Mucosa of stomach (tissue), 1 donor: ENCODE results near the gene ADPRM.

ENCODE experiments used
- H3K27me3 ChIP-seq: one replicate; pipeline ENCODE4 v1.7.0; 2013; ENCODE audit warnings: mild to moderate bottlenecking, low read length; ENCODE audit not compliant: control insufficient read depth, insufficient read depth
- H3K36me3 ChIP-seq: one replicate; pipeline ENCODE4 v1.7.0; 2013; ENCODE audit warnings: low read length; ENCODE audit not compliant: control insufficient read depth, insufficient read depth
- H3K4me1 ChIP-seq: one replicate; pipeline ENCODE4 v1.7.0; 2013; ENCODE audit warnings: mild to moderate bottlenecking, low read length; ENCODE audit not compliant: control insufficient read depth, insufficient read depth
- H3K4me3 ChIP-seq: one replicate; pipeline ENCODE4 v1.7.0; 2013; ENCODE audit warnings: low read length
- H3K9ac ChIP-seq: one replicate; pipeline ENCODE4 v1.7.0; 2013; ENCODE audit warnings: mild to moderate bottlenecking, low read length, moderate library complexity
- H3K9me3 ChIP-seq: one replicate; pipeline ENCODE4 v1.7.0; 2013; ENCODE audit warnings: mild to moderate bottlenecking, low read length, moderate library complexity; ENCODE audit not compliant: control insufficient read depth
- donor health status: Pancreatic carcinoma.

ADPRM gene

DNA sequence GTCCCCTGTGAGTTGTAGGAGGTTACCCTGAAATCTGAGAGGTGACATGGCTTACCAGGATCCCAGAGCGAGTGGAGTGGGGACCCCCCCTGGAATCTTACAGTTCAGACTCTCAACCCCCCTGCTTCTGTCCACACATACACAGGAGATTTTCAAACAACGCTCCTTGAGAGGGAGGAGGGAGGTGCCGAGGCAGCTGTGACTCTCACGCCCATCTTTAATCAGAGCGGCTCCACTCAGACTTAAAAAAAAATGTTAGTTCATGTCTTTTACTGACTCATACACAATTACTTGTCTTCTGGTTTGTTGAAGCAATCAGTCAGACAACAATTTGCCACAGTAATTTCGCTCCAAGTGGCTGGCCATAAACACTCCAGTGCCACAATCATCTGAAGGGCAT lies 47.8 kb downstream of the ADPRM start:
- Histone ChIP-seq H3K27me3 (no peaks in the 10 kb centered on the region), H3K36me3 (no peaks in the 10 kb centered on the region), H3K9me3 (no peaks in the 10 kb centered on the region), H3K4me1 (peaks cover 68% of the 10 kb centered on the region), H3K9ac (peak overlapping the region; percentile 30), H3K4me3 (no peak overlapping the region)

DNA sequence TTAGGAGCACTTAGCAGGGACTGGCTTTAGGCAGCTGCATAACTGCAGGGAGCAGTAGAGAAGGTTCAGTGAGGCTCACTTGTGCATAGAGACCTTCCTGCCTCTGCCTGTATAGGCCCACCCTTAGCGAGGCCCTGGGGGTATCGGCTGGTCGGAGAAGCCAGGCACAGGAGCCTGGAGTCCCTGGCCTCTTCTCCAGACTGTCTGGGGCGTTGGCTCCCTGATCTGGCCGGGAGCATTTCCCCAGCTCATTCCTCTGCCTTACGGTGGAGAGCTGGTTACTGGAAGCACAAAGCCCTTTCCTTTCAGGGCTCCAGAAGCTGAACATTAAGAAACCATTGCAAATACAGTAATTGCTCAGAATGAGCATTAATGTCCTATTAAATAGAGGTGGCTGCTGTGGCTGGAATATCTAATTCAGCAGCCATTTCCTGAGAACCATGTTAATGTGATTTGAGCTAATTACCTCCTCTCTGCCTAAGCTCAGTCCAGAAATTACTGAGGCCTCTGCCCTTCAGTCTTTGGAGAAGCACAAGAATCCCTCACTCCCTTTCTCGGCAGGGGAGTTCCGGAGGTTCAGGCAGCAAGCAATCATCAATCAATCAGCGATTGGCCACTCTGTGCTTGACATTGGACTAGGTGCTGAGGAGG lies 51.3 kb downstream of the ADPRM start:
- no peaks in the 10 kb centered on the region for H3K9me3 ChIP-seq
- H3K4me1 ChIP-seq: peaks cover 56% of the 10 kb centered on the region
- H3K9ac ChIP-seq: no peak overlapping the region
- no peak overlapping the region for H3K4me3 ChIP-seq
- H3K27me3 ChIP-seq: no peaks in the 10 kb centered on the region
- H3K36me3 ChIP-seq: no peaks in the 10 kb centered on the region

DNA sequence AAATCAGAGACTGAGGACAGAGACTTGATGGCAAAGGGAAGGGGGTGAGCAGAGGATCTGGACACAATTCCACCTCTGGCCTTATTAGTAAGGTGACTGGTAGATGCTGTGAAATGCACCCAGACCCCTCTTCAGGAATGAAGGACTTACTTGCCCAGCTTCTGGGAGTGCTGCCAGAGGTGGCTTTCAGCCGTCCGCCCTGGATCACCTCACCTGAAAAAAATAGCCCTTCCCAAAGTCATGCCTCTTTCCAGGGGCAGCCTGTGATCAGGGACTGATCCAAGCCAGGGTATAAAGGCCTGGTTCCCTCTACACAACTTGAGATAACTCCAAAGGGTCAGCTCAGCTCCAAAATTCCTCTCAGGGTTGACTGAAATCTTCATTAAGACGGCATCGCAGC lies 52.8 kb downstream of the ADPRM start:
- no peaks in the 10 kb centered on the region for H3K9me3 ChIP-seq
- no peak overlapping the region for H3K4me3 ChIP-seq
- no peak overlapping the region for H3K9ac ChIP-seq
- H3K4me1 ChIP-seq: peaks cover 58% of the 10 kb centered on the region
- no peaks in the 10 kb centered on the region for H3K27me3 ChIP-seq
- H3K36me3 ChIP-seq: no peaks in the 10 kb centered on the region

DNA sequence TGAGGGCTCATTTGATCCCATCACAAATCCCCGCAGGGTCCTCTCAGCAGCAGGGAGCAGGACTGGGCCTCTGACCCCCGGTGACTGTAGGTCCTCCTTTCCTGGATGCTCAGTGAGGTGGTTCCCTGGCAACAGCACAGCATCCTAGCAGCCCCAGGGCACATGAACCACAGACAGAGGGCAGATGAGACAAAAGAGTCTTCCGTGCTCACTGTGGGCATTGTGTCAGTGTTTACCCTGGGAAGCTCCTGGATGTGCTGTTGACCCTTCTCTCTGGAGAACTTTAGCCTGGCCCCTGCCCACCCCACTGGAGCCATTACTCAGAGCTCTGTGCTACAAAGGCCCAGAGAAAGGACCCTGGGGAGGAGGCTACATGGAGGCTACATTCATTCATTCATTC lies 54.2 kb downstream of the ADPRM start:
- H3K9ac ChIP-seq: no peak overlapping the region
- H3K9me3 ChIP-seq: no peaks in the 10 kb centered on the region
- no peaks in the 10 kb centered on the region for H3K36me3 ChIP-seq
- no peaks in the 10 kb centered on the region for H3K27me3 ChIP-seq
- peaks cover 64% of the 10 kb centered on the region for H3K4me1 ChIP-seq
- H3K4me3 ChIP-seq: no peak overlapping the region

DNA sequence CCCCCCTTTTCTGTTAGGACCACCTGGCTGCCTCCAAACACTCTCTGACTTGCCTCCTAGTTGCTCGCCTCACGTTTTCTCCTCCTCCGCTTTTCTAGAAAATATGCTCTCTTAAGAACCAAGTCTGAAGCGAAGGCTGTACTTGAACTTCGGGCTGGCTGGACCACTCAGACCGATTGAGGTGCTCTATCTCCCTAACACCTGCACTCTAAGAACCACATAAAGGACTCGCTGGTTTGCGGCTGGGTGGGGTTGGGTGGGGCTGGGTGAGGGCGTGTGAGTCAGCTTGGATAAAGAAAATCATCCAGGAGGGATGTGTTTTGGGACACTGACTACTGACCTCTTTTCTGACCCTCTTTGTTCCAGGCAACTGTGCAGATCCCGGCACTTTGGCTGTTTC lies 55.3 kb downstream of the ADPRM start:
- Histone ChIP-seq H3K4me3 (no peak overlapping the region), H3K36me3 (no peaks in the 10 kb centered on the region), H3K9ac (no peak overlapping the region), H3K4me1 (peaks cover 75% of the 10 kb centered on the region), H3K9me3 (no peaks in the 10 kb centered on the region), H3K27me3 (no peaks in the 10 kb centered on the region)

DNA sequence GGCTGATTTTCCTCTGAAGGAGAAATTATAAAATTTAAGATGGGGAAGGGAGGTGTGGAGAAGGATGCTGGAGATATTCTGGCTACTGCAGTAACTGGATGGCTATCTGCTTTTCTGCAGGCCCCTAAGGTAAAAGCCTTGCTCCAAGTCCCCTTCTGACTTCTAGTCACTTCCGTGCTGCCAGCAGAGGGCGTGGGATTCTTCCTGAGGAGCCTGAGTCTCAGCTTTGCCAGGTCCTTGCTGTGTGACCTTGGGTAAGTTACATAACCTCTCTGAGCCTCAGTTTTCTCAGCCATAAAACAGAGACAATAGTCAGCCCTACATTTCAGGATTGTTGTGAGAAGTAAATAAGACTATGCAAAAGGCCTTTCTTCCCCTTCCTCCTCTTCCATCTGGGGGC lies 56.7 kb downstream of the ADPRM start:
- no peaks in the 10 kb centered on the region for H3K9me3 ChIP-seq

DNA sequence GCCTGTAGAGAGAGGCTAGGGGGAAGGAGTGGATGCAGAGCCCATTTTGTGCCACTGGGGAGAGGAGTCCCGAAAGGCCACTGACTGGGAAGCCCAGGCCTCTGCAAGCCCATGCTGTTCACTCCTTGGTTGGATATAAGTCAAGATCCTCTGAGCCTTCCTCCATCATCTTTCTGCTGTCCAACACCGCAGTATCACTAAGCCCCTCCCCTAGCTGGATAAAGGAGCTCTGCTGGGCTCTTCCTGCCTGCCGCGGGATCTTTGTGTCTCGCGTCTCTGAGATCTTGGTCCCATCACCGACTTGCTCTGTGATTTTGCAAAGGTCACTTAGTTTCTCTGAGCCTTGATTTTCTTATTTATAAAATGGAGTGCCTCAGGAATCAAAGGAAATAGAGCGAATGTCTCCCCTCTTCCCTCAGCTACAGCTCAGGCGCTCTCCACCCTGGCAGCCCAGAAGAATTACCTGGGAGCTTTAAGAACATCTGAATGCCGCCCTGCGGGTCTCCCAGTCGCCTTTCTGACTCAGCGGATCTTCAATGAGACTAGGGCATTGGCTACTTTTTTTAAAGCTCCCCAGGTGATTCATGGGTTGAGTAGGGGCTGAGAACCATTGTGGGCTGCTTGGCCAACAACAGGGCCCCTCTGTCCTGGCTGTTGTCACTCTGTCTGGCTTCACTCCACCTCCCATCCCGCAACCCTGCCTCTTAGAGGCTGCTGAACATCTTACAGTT lies 57.6 kb downstream of the ADPRM start:
- Histone ChIP-seq H3K27me3 (no peaks in the 10 kb centered on the region), H3K4me1 (peaks cover 68% of the 10 kb centered on the region), H3K36me3 (no peaks in the 10 kb centered on the region), H3K9ac (peak overlapping the region; percentile 8), H3K9me3 (no peaks in the 10 kb centered on the region), H3K4me3 (no peak overlapping the region)

More for the DNA sequence above, 56.7 kb downstream of the ADPRM start:
- Histone ChIP-seq H3K27me3 (no peaks in the 10 kb centered on the region), H3K4me1 (peaks cover 77% of the 10 kb centered on the region), H3K4me3 (no peak overlapping the region), H3K9ac (no peak overlapping the region), H3K36me3 (no peaks in the 10 kb centered on the region)

DNA sequence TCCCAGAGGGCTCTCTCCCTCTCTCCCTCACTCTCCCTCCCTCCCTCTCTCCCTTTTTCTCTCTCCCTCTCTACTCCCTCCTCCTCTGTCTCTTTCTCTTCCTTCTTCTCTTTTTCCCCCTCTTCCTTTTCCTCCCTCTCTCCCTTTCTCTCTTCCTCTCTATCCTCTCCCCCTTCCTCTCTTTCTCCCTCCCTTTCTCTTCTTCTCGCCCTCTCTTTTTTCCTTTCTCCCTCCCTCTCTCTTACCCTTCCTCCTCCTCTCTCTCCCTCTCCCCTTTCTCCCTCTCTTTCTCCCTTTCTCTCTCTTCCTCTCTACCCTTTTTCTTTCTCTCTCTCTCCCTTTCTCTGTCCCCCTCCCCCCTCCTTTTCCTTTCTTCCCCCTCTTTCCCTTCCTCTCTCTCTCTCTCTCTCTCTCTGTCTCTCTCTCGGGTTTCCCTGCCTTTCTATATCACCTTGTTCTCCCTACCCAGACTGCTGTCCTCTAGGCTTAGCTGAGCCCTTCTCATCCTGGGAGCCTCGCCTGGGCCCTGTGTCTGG lies 58.3 kb downstream of the ADPRM start:
- Histone ChIP-seq H3K9ac (peak overlapping the region; percentile 8), H3K36me3 (no peaks in the 10 kb centered on the region), H3K4me3 (no peak overlapping the region), H3K27me3 (no peaks in the 10 kb centered on the region), H3K9me3 (no peaks in the 10 kb centered on the region), H3K4me1 (peaks cover 62% of the 10 kb centered on the region)

DNA sequence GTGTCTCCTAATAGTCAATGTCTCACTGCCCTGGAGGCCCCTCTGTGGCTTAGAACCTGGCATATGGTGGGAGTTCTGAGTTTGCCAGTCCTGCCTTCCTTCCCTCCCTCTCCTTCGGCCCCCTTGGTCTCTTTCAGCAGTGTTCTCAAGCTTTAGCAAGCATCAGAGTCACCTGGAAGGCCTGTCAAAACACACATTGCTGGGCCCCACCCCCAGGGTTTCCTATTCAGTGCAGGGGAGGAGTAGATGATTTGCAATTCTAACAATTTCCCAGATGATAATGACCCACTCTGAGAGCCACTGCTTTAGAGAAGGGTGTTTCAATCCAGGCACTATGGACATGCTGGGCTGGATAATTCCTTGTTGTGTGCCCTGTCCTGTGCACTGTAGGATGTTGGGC lies 58.8 kb downstream of the ADPRM start:
- Histone ChIP-seq H3K9ac (peak overlapping the region; percentile 8), H3K4me1 (peaks cover 67% of the 10 kb centered on the region), H3K36me3 (no peaks in the 10 kb centered on the region), H3K4me3 (no peak overlapping the region), H3K27me3 (no peaks in the 10 kb centered on the region), H3K9me3 (no peaks in the 10 kb centered on the region)

DNA sequence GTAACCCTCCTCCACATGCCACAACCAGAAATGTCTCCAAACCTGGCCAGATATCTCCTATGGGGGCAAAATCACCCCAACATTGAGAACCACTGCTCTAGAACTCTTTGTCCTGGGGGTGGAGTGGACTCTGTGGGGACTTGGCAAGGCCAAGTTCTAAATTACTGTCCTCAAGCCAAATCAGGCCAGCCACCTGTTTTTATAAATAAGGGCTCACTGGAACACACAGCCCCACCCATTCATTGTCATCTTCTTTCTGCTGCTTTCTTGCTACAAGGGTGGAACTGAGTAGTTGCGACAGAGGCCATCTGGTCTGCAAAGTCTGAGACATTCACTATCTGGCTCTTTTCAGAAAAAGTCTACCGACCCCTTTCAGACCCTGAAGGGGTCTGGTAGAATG lies 59.2 kb downstream of the ADPRM start:
- Histone ChIP-seq H3K36me3 (no peaks in the 10 kb centered on the region), H3K4me3 (no peak overlapping the region), H3K27me3 (no peaks in the 10 kb centered on the region), H3K4me1 (peaks cover 66% of the 10 kb centered on the region), H3K9me3 (no peaks in the 10 kb centered on the region), H3K9ac (peak overlapping the region; percentile 14)

DNA sequence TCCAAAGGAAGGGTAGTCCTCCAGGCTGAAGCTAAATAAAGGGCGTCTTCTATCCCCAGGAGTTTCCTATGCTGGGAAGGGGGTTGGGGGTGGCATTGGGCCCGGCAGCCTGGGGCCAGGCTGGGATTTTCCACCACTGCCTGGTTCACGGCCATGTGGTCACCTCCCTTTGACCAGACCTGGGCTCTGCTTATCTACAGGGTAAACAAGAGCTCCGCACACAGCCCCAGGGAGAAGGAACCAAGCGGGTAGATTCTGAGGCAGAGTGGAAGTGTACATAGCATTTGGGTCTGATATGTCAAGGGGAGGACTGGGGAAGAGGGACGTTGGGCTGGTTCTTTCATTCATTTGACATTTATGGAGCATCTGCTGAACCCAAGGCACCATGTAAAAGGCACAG lies 59.7 kb downstream of the ADPRM start:
- Histone ChIP-seq H3K9ac (peak overlapping the region; percentile 14), H3K4me1 (peaks cover 61% of the 10 kb centered on the region), H3K27me3 (no peaks in the 10 kb centered on the region), H3K9me3 (no peaks in the 10 kb centered on the region), H3K4me3 (no peak overlapping the region), H3K36me3 (no peaks in the 10 kb centered on the region)

DNA sequence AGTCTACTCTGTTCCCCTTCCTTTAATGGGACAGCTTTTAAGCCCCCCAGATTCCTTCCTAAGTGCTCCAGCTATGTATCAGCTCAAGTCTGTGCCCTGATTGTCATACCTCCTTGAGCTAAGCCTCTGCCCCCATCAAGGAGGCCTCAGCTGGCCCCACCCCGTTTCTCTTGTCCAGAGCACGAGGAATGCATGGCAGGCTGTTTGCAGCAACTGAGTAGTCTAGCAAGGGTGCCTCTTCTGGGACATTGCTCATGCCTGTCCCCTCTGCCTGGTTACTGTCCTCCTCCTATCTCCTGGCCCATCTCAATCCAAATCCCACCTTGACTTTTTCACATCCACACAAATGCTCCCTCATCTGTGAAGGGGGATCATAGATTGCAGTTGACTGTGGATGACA lies 60.3 kb downstream of the ADPRM start:
- no peak overlapping the region for H3K4me3 ChIP-seq
- H3K9ac ChIP-seq: peak overlapping the region; percentile 14
- H3K36me3 ChIP-seq: no peaks in the 10 kb centered on the region
- H3K9me3 ChIP-seq: no peaks in the 10 kb centered on the region
- no peaks in the 10 kb centered on the region for H3K27me3 ChIP-seq
- H3K4me1 ChIP-seq: peaks cover 55% of the 10 kb centered on the region
